CD4-positive, CD25-positive, alpha-beta regulatory T cell (primary cell): ENCODE data around the gene BCAR3. TPM values are rescaled to one million over a fixed set of nuclear protein-coding genes. Genes with fewer than 3 reads are reported as not detected.
"Not testable (repeated sequence)": the region's sequence is repeated elsewhere in the genome, so short reads cannot be mapped to it uniquely, and the experiment has no call there.

ENCODE experiments used
- ATAC-seq, 2 donors: fragments of 150-1000 bp; cut with Tn5 transposase; one replicate each; pipeline ENCODE4 v1.10.0; 2021; ENCODE audit warnings: low read depth in 2 of 2, moderate number of reproducible peaks in 2 of 2, moderate library complexity in 1 of 2
- DNase-seq, 3 donors: peaks; one replicate each; pipeline versions ENCODE4 v3.0.0 to v3.0.0-alpha.2; 2012 to 2022; ENCODE audit warnings: mixed read lengths in 1 of 3
- H3K27ac ChIP-seq: one replicate; pipeline ENCODE4 v1.7.0; 2013; ENCODE audit warnings: mild to moderate bottlenecking, low read length; ENCODE audit not compliant: insufficient read depth, poor library complexity, severe bottlenecking
- H3K27me3 ChIP-seq: one replicate; pipeline ENCODE4 v1.7.0; 2013; ENCODE audit warnings: low read length; ENCODE audit not compliant: control insufficient read depth, insufficient read depth
- H3K36me3 ChIP-seq: one replicate; pipeline ENCODE4 v1.7.0; 2013; ENCODE audit warnings: mild to moderate bottlenecking, low read length, moderate library complexity; ENCODE audit not compliant: control insufficient read depth, insufficient read depth
- H3K4me1 ChIP-seq: 2 replicates; pipeline ENCODE4 v1.7.0; 2013; ENCODE audit warnings: mild to moderate bottlenecking, low read length; ENCODE audit not compliant: insufficient read depth, control insufficient read depth, poor library complexity, severe bottlenecking
- H3K4me3 ChIP-seq: one replicate; pipeline ENCODE4 v1.7.0; 2013; ENCODE audit warnings: low read depth, mild to moderate bottlenecking, low read length, moderate library complexity
- H3K9me3 ChIP-seq, 2 experiments: 1 replicate in 1 of 2; 2 replicates in 1 of 2; pipeline ENCODE4 v1.7.0; 2013; ENCODE audit warnings: low read length in 2 of 2, mild to moderate bottlenecking in 1 of 2, moderate library complexity in 1 of 2; ENCODE audit not compliant: control insufficient read depth in 2 of 2
- H3K27ac Mint-ChIP-seq, 3 donors: one replicate each; pipeline ENCODE4 v1.8.0; 2020 to 2022; ENCODE audit warnings: mild to moderate bottlenecking in 3 of 3, mixed read lengths in 3 of 3, moderate library complexity in 2 of 3
- H3K27me3 Mint-ChIP-seq: one replicate; pipeline ENCODE4 v1.8.0; 2022; ENCODE audit warnings: mild to moderate bottlenecking, mixed read lengths
- H3K36me3 Mint-ChIP-seq: one replicate; pipeline ENCODE4 v1.8.0; 2020; ENCODE audit warnings: mixed read lengths
- H3K4me1 Mint-ChIP-seq, 4 donors: one replicate each; pipeline ENCODE4 v1.8.0; 2020 to 2022; ENCODE audit warnings: mixed read lengths in 4 of 4, mild to moderate bottlenecking in 1 of 4
- H3K4me3 Mint-ChIP-seq, 4 donors: one replicate each; pipeline ENCODE4 v1.8.0; 2020 to 2022; ENCODE audit warnings: mild to moderate bottlenecking in 4 of 4, mixed read lengths in 4 of 4, moderate library complexity in 3 of 4
- H3K9me3 Mint-ChIP-seq, 7 donors: one replicate each; pipeline ENCODE4 v1.8.0; 2020 to 2022; ENCODE audit warnings: mixed read lengths in 7 of 7, mild to moderate bottlenecking in 3 of 7, moderate library complexity in 2 of 7
- polyA plus RNA-seq, 4 donors: library from polyadenylated mRNA; unstranded; fragments of 300-500 nt; fragmentation: Illumina TruSeq; gene quantifications; one replicate each; pipeline ENCODE4 v1.2.3, GENCODE V29; 2021
- total RNA-seq: library from RNA; stranded (reverse); gene quantifications from one replicate; pipeline ENCODE4 v1.2.3, GENCODE V29; 2022

The BCAR3 gene
- total and polyA plus RNA-seq, 5 donors from 2014 or later = 0.44 to 0.62 (median 0.49) TPM; not detected in 2

DNA sequence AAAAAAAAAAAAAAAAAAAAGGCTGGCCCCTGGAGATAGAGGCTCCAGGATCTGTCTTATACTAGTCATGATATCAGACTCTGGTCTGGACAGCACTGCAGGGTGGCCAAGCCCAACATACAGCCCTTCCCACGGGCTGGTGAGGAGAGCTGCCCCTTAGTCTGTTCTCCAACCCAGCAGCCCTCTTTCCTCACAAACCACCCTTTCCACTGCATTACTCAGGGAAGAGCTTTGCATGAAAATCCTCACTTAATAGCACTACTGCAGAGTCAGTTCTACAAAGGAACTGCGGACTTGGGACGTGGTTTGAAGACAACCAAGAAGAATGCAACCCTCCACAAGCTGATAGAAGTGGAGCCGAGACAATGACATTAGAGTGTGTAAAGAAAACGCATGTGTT is 5.7 kb downstream of the BCAR3 start:
- Histone ChIP-seq H3K36me3 (no peaks in the 10 kb centered on the region), H3K4me1 (peaks cover 5% of the 10 kb centered on the region), H3K27me3 (peaks cover 7% of the 10 kb centered on the region), H3K9me3 (no peaks in the 10 kb centered on the region), H3K27ac (no peak overlapping the region), H3K4me3 (no peak overlapping the region)
- no peaks in the 10 kb centered on the region for H3K36me3 Mint-ChIP-seq
- no peak overlapping the region for H3K4me3 Mint-ChIP-seq
- ATAC-seq = no peak
- H3K4me1 Mint-ChIP-seq = peaks cover 0 to 6% (median 3%) of the 10 kb centered on the region in 4 donors
- H3K27ac Mint-ChIP-seq = no peak overlapping the region
- DNase-seq = no peak
- peaks cover 41% of the 10 kb centered on the region for H3K27me3 Mint-ChIP-seq
- no peaks in the 10 kb centered on the region for H3K9me3 Mint-ChIP-seq

DNA sequence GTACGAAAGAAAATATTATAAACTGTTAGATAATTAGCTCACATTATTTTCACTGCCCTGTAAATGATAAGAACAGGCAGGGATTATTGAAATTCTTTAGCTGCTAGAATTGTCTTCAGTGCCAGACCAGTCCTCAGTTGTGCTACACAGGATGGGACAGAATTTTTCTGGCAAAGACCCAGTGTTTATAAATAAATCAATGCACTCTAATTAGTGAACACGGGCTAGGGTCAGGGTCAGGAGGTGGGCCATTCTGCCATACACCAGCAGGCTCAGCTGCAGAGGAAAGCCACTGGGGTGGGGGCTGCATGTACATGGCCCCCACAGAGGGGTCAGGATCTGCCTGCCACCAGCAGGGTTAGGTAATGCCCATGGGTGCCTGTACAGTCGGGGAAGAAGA is 6.4 kb downstream of the BCAR3 start:
- Mint-ChIP-seq H3K27me3 (peaks cover 36% of the 10 kb centered on the region), H3K4me1 (peaks cover 0 to 1% (median 0%) of the 10 kb centered on the region in 4 donors), H3K36me3 (no peaks in the 10 kb centered on the region), H3K9me3 (no peaks in the 10 kb centered on the region), H3K4me3 (no peak overlapping the region), H3K27ac (no peak overlapping the region)
- Histone ChIP-seq H3K4me1 (no peaks in the 10 kb centered on the region), H3K27me3 (peaks cover 7% of the 10 kb centered on the region), H3K27ac (no peak overlapping the region), H3K4me3 (no peak overlapping the region), H3K36me3 (no peaks in the 10 kb centered on the region), H3K9me3 (no peaks in the 10 kb centered on the region)
- ATAC-seq (no peak), DNase-seq (no peak)

DNA sequence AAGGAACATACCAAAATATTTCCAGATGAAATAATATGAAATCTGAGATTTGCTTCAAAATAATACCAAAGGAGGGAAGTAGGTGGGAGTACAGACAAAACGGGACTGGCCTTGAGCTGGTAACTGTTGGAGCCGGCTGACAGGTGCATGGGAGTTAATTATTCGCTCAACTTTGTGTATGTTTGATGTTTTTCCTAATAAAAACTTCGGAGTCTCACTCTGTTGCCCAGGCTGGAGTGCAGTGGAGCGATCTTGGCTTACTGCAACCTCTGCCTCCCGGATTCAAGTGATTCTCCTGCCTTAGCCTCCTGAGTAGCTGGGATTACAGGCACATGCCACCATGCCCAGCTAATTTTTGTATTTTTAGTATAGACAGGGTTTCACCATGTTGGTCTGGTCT is 7.6 kb downstream of the BCAR3 start:
- H3K27ac Mint-ChIP-seq, H3K36me3 ChIP-seq, H3K4me1 ChIP-seq, H3K27me3 ChIP-seq, H3K9me3 ChIP-seq, H3K9me3 Mint-ChIP-seq, H3K36me3 Mint-ChIP-seq, H3K27ac ChIP-seq, ATAC-seq, DNase-seq, H3K4me3 Mint-ChIP-seq, H3K4me3 ChIP-seq, H3K4me1 Mint-ChIP-seq: not testable (repeated sequence)
- H3K27me3 Mint-ChIP-seq = peaks cover 27% of the 10 kb centered on the region

DNA sequence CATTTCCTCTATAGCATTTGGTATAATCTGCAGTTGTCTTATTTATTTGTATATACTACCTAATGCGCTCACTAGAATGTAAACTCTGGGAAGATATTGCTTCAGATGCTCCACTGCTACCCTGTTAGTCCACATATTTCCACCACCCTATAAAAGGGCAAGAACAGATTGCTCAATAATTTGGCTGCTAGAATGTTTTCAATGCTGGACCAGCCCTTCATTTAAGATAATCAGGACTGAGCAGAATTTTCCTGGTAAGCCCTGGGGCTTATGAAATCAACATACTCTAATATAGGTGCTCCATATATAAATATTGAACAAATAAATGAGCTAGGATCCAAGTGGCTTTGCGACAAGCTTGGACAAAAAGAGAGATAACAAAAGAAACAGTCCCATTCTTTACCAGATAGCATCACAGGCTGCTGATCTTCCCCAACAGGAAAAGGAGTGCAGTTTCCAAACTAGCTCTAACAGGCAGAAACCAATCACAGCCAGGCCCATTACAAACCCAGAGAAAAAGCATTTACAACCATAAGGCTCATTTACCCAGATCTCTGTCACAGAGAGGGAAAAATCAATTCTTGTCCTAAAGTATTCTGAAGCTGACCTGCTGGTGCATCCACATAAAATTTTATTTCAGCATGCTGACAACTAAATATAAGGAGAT is 8.3 kb downstream of the BCAR3 start:
- H3K9me3 ChIP-seq = no peaks in the 10 kb centered on the region
- no peak overlapping the region for H3K4me3 Mint-ChIP-seq
- no peak overlapping the region for H3K27ac Mint-ChIP-seq
- no peaks in the 10 kb centered on the region for H3K4me1 ChIP-seq
- DNase-seq = no peak
- H3K9me3 Mint-ChIP-seq = no peaks in the 10 kb centered on the region
- peaks cover 19% of the 10 kb centered on the region for H3K27me3 Mint-ChIP-seq
- no peaks in the 10 kb centered on the region for H3K27me3 ChIP-seq
- no peak overlapping the region for H3K4me3 ChIP-seq
- H3K36me3 Mint-ChIP-seq = no peaks in the 10 kb centered on the region
- H3K4me1 Mint-ChIP-seq = peaks cover 0 to 1% (median 0%) of the 10 kb centered on the region in 4 donors
- ATAC-seq = no peak
- H3K27ac ChIP-seq = no peak overlapping the region
- H3K36me3 ChIP-seq = no peaks in the 10 kb centered on the region

DNA sequence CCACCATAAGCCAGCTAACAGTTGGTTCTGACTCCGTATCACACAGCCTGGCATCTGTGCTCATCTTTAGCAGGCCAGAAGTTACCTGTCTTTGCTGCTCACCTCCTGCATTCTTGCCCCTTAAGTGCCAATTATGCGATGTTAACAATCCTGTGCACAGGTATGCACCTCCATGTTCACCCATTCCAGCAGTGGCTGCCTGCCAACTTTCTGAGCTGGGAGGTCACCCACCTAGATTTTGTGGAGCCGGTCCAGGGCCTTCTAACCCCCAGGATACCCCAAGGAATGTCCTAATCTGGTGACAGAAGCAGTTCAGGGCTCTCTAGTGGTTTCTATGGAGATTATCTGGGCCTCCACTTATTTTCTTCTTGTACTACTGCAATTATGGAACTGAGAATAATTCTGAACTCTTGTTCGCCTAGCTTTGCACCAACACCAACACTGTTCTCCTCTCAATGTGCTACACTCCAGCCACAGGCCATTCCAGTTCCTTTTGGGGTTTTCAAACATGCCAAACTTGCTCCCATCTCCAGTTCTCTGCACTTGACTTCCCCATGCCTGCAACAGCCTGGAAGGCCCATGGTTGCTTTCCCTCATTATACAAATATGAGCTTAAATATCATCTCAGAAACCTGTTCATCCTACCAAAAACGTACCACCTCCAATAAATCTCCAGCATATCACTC is 9.0 kb downstream of the BCAR3 start:
- Histone ChIP-seq H3K9me3 (no peaks in the 10 kb centered on the region), H3K27ac (no peak overlapping the region), H3K4me1 (no peaks in the 10 kb centered on the region), H3K27me3 (no peaks in the 10 kb centered on the region), H3K36me3 (no peaks in the 10 kb centered on the region), H3K4me3 (no peak overlapping the region)
- DNase-seq (no peak), ATAC-seq (no peak)
- Mint-ChIP-seq H3K27ac (no peak overlapping the region), H3K27me3 (peaks cover 13% of the 10 kb centered on the region), H3K36me3 (no peaks in the 10 kb centered on the region), H3K4me1 (peaks cover 0 to 1% (median 0%) of the 10 kb centered on the region in 4 donors), H3K9me3 (no peaks in the 10 kb centered on the region), H3K4me3 (no peak overlapping the region)

DNA sequence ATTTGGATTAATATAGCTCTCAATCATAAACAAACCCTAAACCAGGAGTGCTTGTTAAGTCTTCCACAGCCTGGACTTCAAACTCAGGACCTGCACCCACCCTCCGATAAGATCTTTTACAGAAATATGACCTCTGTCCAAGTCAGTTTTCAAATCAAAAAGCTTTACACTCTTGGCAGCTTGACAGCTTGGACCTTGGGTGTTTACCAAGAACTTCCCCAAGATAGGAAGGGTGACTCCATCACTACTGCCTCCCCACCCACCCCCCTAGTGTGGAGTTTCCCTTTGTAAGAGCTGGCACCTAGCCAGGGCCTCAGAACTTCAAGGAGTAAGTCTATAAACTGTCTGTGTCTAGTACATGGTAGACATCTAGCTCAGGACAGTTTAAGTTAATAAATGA is 9.6 kb downstream of the BCAR3 start:
- no peak overlapping the region for H3K27ac ChIP-seq
- H3K9me3 ChIP-seq = no peaks in the 10 kb centered on the region
- H3K4me1 Mint-ChIP-seq = no peaks in the 10 kb centered on the region
- no peaks in the 10 kb centered on the region for H3K4me1 ChIP-seq
- H3K27me3 Mint-ChIP-seq = peaks cover 8% of the 10 kb centered on the region
- DNase-seq (no peak), ATAC-seq (no peak)
- no peak overlapping the region for H3K4me3 ChIP-seq
- H3K27me3 ChIP-seq = peaks cover 1% of the 10 kb centered on the region
- no peaks in the 10 kb centered on the region for H3K9me3 Mint-ChIP-seq
- H3K36me3 ChIP-seq = no peaks in the 10 kb centered on the region
- H3K36me3 Mint-ChIP-seq = no peaks in the 10 kb centered on the region
- H3K4me3 Mint-ChIP-seq = no peak overlapping the region
- H3K27ac Mint-ChIP-seq = no peak overlapping the region

DNA sequence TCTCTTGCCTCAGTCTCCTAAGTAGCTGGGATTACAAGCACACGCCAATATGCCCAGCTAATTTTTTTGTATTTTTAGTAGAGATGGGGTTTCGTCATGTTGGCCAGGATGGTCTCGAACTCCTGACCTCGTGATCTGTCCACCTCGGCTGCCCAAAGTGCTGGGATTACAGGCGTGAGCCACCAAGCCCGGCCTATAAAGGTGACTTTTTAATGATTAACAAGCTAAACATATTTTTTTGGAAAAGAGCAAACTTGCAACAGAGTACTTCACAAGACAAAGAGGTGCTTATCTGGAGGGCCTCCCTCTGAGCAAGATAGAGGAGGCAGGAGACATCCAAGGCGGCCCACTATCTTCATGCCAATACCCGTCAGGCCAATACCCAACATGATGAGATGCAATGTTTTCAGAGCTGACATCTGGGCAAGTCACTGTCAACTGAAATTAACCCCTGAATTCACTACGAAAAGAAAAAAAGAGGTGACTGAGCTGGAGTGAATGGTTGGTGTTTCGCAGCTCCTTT is 10.5 kb downstream of the BCAR3 start:
- Mint-ChIP-seq H3K4me3 (no peak overlapping the region), H3K27ac (no peak overlapping the region), H3K9me3 (no peaks in the 10 kb centered on the region)

DNA sequence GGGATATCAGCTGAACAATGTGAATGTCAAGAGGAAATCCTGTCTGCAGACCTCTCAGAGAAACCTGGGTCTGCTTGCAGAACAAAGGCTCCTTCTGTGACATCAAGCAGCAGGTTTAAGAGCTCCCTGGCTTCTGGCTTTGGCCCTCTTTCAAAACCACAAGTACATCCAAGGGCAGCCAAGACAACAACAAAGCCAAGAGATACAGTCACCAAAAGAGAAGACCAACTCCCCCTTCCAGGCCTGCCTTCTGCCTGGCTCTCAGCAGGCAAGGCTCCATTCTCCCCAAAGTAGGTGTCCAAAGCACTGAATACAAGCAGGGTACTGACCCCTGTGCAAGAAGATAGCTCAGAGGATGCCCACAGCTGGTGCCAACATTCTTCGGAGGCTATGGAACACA is 11.5 kb downstream of the BCAR3 start:
- H3K27ac Mint-ChIP-seq = no peak overlapping the region
- no peaks in the 10 kb centered on the region for H3K27me3 Mint-ChIP-seq

More for the DNA sequence above, 10.5 kb downstream of the BCAR3 start:
- no peaks in the 10 kb centered on the region for H3K4me1 ChIP-seq
- H3K36me3 ChIP-seq = no peaks in the 10 kb centered on the region
- H3K27me3 Mint-ChIP-seq = peaks cover 3% of the 10 kb centered on the region
- no peak overlapping the region for H3K4me3 ChIP-seq
- DNase-seq (no peak), ATAC-seq (no peak)
- H3K27ac ChIP-seq = no peak overlapping the region
- H3K4me1 Mint-ChIP-seq = no peaks in the 10 kb centered on the region
- peaks cover 1% of the 10 kb centered on the region for H3K27me3 ChIP-seq
- H3K36me3 Mint-ChIP-seq = no peaks in the 10 kb centered on the region
- no peaks in the 10 kb centered on the region for H3K9me3 ChIP-seq

More for the DNA sequence above, 11.5 kb downstream of the BCAR3 start:
- no peaks in the 10 kb centered on the region for H3K36me3 Mint-ChIP-seq
- Histone ChIP-seq H3K9me3 (no peaks in the 10 kb centered on the region), H3K27ac (no peak overlapping the region), H3K4me1 (no peaks in the 10 kb centered on the region), H3K4me3 (no peak overlapping the region), H3K27me3 (peaks cover 1% of the 10 kb centered on the region), H3K36me3 (no peaks in the 10 kb centered on the region)
- ATAC-seq (no peak), DNase-seq (no peak)
- H3K4me3 Mint-ChIP-seq = no peak overlapping the region
- H3K9me3 Mint-ChIP-seq = no peaks in the 10 kb centered on the region
- H3K4me1 Mint-ChIP-seq = no peaks in the 10 kb centered on the region
